ENCODE measurements around the gene SLC27A1.

The SLC27A1 gene

DNA sequence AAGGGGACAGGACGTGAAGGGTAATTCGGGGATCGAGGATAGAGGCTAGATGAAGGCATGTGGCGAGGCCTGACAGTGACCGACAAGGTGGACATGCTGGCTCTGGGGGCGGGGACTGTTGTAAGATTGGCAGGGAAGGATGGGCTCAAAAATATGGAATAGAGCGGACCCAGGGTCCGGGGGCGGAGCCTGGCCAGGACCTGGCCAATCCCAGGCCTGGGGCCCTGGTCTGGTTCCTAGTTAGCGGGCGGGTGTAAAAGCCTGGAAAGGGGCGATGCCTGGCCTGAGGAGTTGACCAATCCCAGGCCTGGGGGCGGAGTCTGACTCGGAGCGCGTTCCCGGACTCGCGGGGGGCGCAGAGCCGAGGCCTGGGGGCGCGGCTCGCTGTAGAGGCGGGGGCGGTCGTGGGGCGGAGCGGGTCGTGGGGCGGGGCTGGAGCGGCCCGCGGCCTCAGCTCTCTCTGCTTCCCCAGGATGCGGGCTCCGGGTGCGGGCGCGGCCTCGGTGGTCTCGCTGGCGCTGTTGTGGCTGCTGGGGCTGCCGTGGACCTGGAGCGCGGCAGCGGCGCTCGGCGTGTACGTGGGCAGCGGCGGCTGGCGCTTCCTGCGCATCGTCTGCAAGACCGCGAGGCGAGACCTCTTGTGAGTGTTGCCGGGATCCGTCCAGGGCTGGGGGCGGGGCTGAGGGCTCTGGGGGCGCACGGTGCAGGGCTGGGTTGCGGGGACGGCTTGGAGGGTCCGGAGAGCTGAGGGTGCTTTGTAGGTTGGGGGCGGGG lies at the start of gene SLC27A1:
Gene SLC27A1 (plus strand): TSS at position 457 of the 774 bp plus-strand sequence. CDS start 17 bp downstream, at position 474.
- peak; percentile 94 for DNase-seq

DNA sequence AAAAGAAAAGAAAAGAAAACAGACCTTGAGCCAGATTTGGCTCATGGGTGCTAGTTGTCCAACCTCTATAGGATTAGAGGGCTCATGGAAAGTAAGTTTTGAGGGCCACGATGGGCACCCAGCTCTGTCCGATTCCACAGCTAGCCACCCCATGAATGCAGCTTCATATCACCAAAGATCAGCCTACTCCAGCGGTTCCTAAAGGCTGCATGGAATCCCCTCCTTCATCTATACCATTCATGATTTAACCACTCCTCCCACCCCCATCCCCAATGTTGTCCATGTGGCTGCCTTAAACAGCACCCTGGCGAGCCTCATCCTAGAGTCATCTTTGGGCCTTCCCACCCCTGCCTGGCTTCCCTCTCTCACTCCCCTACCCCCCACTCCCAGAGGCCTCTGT lies 48.4 kb upstream of the SLC27A1 start:
- DNase-seq: no peak

DNA sequence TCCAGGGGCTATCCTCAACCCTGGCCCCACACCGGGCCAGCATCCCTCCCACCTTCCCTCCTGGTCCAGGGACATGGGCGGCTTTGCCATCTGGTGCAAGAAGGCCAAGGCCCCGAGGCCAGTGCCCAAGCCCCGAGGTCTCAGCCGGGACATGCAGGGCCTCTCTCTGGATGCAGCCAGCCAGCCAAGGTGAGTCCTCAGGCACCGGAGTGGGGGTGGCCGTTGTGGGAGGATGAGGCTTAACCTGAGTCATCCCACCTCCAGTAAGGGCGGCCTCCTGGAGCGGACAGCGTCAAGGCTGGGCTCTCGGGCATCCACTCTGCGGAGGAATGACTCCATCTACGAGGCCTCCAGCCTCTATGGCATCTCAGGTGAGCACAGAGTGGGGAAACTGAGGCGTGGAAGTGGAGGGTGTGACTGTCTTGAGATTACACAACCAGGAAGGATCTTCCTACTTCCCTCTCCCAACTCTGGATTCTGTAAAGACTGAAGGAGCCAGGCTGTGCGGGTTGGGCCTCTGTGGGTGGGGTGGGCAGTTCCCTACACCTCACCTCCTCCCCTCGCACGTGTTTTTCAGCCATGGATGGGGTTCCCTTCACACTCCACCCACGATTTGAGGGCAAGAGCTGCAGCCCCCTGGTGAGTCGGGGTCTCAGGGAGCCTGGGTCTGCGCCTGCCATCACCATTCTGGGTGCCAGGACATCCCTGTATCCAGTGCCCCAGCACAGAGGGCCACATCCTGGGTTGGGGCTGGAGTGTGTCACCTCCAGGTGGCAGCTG lies 46.7 kb upstream of the SLC27A1 start:
- DNase-seq: no peak

DNA sequence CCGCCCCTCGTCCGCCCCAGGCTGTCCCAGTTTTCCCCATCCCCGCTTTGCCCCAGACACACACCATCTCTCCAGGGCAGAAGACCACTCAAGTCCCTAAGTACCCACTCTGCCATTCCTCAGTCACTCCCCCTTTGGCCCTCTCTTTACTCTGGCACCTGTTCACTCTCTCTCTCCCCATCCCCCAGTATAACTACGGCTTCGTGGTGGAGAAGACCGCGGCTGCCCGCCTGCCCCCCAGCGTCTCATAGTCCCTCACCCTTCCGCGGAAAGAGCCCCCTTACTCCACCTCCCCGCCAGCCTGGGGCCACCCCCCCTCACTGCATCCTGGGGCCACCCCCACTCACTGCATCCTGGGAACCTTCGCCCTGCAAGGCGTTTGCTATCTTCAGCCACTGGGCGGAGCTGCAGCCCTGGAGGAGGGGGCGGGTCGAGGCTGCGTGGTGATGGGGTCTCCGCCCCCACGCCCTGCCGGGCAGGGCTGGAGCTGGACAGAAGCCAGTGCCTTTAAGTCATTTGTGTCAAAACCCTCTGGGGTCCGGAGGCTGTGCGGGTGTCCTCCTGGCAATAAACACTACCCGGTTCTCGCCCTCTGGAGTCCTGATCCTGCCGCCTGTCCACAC lies 45.5 kb upstream of the SLC27A1 start:
- DNase-seq: peak; percentile 60 to 61

DNA sequence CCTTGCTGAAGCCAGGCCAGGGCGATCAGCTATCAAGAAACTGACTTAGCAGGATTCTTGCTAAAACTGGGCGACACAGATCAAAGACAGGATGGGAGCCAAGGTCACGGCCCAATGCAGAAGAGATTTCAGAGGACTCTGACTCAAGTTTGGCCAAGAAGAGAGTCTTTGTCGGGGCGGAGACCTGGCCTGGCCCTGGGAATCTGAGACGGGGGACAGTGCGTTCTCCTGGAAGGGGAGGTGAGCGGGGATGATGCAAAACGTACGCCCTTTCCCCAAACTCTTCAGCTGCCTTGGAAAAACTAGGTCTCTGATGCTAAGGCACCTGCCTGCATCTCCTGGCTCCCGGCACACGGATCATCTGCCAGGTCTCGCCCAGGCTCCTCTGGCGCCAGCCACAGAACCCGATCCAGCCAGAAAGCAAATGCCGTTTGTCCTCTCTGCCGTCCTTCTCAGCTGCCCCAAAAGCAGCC lies 40.6 kb upstream of the SLC27A1 start:
- no peak for DNase-seq

DNA sequence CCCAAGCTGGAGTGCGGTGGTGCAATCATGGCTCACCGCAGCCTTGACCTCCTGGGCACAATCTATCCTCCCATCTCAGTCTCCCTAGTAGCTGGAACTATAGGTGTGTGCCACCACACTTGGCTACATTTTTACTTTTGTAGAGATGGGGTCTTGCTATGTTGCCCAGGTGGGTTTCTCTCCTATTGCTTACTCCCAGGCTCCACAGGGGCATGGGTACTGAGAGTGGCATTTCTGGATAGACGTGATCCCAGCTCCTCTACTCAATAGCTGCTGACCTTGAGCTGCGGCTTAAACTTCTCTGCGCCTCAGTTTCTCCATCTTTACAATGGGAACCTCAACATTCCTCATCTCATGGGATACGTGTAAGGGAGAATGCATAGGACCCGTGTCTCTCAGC lies 38.9 kb upstream of the SLC27A1 start:
- DNase-seq: no peak

DNA sequence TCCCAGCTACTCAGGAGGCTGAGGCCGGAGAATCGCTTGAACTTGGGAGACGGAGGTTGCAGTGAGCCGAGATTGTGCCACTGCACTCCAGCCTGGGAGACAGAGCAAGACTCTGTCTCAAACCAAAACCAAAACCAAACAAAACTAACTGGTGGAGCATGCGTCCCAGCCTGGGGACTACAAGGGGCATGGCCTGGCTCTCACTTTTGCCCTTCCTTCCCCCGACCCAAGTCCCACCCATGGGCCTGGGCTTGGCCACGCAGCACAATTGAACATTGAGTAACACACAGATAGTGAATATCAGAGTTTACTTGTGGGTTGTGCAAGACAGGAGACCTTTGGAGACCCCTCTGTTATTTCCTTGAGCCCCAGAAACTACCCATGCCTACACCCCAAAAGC lies 35.1 kb upstream of the SLC27A1 start:
- no peak for DNase-seq

DNA sequence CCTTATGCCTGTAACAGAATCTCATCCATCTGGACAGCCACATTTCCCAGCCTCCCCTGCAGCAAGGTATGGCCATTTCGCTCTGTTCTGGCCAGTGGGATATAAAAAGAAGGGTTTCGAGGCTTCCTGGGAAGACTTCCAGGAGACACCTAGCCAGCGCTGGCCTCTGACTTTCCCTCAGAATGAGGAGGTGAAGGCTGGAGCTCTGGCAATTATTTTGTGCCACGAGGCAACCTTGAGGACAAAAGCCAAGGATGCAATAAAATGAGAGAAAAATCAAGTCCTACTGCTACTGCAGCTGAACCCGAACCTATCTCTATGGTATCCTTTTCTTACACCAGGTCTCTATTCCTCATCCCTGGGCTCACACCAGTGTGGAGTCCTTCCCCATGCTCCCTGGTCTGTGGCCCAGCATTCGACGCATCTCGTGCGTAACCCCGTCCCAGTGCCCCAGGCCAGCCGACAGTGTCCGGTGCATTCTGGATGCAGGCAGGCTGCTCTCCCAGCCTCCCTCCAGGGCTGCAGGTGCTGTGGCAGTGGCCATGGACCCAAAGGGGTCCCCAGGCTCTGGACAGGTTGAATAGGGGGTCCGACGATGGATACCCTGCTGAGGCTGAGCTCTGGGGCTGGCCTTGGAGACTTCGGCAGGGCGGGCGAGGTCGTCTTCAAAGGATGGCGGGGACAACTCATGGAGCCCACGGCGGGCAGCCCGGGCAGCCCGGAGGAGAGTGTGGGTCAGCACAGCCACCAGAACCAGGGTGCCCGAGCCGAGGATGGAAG lies 34.0 kb upstream of the SLC27A1 start:
- DNase-seq: no peak

DNA sequence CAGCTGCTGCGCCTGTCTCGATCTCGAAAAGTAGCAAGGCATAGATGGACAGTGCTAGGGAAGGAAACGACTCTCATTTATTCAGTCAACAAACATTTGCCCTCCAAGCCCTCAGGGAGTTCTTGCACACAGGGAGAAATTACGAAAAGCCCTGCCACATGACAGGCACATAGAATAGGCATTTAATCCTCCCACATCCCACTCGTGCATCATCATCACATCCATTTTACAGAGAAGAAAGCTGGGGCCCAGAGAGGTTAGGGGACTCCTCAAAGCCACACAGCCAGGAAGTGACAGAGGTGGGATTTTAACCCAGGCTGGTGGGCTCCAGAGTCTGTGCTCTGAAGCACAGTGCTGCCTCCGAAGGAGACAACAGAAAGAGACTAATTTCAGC lies 33.5 kb upstream of the SLC27A1 start:
- no peak for DNase-seq

DNA sequence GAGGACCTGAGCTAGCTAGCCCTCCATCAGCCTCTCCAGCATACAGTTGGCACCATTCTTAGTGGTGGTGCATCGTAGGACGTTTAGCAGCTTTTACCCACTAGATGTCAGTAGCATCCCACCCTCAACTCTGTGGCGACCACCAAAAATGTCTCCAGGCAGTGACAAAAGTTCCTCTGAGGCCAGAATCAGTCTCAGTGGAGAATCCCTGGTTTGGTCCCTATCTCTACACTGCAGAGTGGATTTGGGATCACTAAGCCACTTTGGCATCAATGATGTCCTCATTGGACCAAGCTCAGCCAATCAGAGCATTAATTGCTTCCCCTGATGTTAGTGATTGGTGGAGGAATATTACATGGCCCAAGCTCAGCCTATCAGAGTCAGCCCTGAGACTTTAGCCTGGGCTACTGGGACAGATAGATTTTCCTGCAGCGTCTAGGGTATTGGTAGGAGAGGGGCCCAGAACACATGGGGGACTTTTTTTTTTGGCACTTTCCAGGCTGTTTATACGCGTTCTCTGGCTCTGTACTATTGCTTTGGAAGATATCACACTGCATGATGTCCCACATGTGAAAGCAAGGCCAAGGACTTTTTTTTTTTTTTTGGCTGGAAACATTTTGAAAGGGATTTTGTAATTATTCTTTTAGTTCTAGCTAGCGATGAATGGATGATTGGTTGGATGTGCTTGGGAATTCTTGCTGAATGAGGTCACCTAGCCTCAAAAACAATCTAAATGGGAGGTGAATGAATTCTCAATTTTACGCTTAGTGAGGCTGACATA lies 28.9 kb upstream of the SLC27A1 start:
- DNase-seq: peak; percentile 50 to 55

DNA sequence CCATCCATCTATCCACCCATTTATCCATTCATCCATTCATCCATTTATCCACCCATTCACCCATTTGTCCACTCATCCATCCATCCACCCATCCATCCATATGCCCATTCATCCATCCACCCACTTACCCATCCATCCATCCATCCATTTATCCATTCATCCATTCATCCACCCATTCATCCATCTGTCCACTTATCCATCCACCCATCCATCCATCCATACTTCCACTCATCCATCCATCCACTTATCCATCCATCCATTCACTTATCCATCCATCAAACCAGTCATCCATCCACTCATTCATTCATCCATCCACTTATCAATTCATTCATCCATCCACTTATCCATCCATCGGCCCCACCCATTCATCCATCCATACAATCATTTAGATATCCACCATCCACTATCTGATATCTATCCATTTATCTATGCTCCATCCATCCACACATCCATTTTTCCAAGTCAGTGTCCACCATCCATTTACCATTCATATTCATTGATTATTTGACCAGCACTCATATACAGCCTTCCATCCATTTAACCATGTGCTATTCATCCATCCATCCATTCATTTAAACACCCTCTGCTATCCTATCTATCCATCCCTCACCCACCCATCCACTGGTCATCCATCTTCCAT lies 24.7 kb upstream of the SLC27A1 start:
- no peak for DNase-seq

DNA sequence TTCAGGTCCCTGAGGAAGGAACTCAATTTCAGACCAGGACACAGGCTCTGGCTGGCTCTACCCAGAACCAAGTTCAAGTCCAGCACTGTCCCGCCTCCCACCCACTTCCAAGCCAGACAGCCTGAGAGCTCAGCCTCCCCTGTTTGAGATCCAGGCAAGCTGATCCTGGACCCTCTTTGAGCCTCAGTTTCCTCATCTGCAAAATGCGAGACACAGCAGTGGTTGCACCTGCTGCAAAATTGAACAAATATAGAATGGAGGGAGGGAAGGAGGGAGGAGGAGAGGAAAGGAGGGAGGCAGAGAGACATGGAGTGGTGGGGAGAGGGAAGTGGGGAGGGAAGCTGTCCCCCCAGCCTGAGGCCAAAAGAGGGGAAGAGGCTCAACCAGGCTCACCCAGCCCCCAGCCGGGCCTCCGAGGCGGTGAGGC lies 22.6 kb upstream of the SLC27A1 start:
- DNase-seq: no peak

DNA sequence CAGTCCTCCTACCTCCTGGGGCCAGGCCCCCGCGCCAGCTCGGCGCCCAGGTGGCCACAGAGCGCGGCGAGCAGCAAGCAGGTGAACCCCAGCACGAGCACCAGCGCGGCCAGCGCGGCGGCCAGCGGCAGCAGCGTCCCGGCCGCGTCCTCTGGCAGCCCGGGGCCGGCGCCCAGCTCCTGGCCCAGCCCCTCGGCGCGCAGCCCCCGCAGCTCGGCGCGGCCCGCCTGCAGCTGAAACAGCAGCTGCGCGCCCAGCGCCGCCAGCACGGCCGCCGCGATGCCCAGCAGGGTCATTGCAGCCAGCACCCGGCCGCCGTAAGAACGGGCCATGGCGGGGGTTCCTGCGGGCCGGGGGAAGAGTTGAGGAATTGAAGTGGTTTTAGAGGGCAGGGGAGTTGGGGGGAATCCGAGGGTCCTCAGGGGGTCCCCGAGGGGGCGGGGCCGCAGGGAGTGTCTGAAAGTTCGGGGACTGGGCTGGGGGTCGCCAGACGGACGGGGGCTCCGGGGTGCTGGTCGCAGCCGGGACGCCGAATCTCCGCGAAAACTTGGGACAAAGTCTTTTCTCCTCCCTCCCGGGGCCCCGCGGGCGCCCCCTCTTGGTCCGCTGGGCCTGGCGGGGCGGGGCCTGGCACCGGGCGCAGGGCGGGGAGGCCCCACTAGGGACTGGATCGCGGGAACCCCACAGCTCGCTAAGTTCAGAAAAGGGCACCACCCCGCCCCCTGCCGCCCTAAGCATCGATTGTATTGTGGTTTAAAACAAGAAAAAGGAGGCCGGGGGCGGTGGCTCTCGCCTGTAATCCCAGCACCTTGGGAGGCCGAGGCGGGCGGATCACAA lies 22.0 kb upstream of the SLC27A1 start, which contains the start of gene TMEM221:
Gene TMEM221 (minus strand): TSS at position 538 of the 837 bp plus-strand sequence. CDS start 206 bp downstream, at position 332.
- DNase-seq: peak; percentile 68 to 69

DNA sequence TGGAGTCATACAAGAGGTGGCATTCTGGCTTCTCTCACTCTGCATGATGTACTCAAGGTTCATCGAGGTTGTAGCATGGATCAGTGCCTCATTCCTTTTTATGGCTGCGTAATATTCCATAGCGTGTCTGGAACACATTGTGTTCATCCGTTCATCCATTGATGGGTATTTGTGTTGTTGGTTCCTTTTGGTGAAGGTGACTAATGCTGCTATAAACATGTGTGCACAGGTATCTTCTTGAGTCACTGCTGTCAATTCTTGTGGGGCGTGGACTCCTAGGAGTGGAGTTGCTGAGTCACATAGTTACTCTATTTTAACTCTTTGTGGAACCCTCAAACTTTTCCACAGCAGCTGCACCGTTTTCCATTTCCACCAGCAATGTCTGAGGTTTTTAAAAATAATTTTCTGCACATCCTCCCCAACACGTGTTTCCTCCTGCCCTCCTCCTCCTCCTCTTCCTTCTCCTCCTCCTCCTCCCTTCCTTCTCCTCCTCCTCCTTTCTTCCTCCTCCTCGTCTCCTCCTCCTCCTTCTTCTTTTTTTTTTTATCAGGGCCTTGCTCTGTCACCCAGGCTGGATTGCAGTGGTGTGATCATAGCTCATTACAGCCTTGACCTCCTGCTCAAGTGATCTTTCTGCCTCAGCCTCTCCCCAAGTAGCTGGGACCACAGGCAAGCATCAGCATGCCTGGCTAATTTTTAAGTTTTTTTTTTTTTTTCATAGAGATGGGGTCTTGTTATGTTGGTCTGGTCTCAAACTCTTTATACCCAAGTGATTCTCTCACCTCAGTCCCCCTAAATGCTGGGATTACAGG lies 19.9 kb upstream of the SLC27A1 start:
- DNase-seq: peak; percentile 53 to 70

DNA sequence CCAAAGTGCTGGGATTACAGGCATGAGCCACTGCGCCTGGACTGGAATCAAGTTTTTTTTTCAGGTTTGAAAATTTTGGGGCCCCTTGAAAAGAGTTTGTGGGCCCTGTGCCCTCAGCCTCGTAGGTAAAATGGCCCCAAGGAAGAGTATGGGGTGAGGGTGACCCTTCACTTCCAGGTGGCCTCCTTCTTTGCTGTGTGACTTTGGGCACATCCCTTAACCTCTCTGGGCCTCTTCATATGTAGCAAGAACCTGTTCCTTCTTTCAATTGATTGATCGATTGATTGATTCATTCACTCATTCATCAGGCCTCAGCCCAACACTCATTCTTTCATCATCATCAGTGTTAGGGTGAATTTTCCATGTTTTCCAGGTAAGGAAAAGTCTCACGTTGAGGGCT lies 18.5 kb upstream of the SLC27A1 start:
- no peak for DNase-seq

DNA sequence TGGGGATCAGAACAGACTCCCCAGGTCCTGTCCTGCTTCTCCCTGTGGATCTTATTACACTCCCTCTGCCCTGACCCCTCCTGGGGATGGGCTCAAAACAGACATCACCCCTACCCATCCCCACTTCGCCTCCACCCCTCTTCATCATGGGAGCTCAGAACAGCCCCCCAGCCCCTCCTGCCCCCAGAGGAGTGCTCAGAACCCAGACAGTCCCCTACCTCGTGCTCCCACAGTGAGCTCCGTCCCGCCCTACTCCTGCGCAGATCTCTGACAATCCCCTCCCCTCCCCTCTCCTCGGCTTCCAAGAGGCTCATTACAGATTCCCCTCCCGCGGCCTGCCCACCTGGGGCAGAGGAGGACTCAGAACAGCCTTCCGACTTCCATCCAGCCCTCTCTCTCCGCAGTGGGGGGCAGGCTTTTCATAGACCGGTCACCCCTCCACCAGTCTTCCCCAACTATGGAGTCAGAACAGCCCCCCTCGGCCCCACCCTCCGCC lies 15.7 kb upstream of the SLC27A1 start:
- DNase-seq: no peak

DNA sequence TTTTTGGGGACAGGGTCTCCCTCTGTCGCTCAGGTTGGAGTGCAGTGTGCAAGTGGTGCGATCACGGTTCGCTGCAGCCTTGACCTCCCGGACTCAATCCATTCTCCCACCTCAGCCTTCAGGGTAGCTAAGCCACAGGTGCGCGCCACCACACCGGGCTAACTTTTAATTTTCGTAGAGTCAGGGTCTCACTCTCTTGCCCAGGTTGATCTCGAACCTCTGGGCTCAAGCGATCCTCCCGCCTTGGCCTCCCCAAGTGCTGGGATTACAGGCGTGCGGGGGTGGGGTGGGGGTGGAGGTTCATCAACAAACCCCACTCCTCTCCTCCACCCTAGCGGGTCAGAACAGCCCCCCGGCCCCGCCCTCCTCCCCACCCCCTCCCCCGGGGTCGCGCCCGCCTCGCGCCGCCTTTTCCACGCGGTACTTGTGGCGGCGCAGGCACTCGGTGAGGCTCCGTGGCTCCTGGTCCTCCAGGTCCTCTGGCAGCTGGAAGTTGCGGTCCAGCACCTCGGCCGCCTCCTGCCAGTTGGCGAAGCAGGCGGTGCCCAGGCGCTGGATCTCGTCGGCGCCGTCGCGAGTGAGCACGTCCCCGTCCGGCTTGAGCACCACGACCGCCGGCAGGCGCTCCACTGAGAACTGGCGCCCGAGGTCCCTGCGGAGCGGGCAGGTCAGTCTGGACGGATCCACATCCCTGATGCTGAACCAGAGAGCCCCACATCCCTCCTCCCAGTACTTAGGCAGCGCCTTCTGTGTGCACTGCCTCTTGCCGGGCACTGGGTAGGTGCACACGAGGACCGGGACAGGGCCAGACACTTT lies 14.8 kb upstream of the SLC27A1 start:
- DNase-seq: no peak

DNA sequence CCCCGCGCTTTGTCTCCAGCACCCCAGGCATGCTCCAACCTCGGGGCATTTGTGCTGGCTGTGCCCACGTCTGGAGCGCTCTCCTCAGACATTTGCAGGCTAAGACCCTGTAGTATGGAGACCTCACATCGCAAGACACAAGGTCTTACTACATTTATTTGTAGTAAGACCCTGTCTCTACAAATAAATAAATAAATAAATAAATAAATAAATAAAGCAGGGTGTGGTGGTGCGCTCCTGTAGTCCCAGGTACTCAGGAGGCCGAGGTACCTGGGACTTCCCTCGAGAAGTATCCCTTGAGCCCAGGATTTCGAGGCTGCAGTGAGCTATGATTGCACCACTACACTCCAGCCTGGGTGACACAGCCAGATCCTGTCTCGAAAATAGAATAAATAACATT lies 14.2 kb upstream of the SLC27A1 start:
- DNase-seq: no peak
